ENCODE results near the gene CHML. TPM values are rescaled to one million over a fixed set of nuclear protein-coding genes. Genes with fewer than 3 reads are reported as not detected.

The CHML gene
- total and polyA plus RNA-seq, 2 of the 8 experiments (the other 6 are each of a cell fraction or from before 2014, with no cell fraction given) = 11.5 to 82.4 TPM

DNA sequence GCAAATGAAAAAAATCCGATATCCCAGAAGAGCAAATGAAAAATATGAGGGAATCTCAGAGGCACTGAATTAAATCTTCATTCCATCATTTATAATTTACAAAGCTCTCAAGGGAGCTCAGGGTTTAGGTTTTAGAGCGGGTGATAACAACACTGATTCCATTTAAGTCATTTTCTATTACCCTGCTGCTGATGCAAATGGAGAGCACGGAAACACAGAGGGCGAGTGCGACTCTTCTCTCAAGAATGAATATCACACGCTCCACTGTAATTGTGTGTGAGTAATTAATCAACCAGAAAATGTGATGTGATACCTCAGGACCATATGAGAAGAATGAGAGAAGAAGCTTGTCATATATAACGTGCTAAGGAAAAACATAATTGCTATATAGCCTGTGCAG, 22.7 kb downstream of the CHML start (continued):
- TF ChIP-seq, protein P1, sequence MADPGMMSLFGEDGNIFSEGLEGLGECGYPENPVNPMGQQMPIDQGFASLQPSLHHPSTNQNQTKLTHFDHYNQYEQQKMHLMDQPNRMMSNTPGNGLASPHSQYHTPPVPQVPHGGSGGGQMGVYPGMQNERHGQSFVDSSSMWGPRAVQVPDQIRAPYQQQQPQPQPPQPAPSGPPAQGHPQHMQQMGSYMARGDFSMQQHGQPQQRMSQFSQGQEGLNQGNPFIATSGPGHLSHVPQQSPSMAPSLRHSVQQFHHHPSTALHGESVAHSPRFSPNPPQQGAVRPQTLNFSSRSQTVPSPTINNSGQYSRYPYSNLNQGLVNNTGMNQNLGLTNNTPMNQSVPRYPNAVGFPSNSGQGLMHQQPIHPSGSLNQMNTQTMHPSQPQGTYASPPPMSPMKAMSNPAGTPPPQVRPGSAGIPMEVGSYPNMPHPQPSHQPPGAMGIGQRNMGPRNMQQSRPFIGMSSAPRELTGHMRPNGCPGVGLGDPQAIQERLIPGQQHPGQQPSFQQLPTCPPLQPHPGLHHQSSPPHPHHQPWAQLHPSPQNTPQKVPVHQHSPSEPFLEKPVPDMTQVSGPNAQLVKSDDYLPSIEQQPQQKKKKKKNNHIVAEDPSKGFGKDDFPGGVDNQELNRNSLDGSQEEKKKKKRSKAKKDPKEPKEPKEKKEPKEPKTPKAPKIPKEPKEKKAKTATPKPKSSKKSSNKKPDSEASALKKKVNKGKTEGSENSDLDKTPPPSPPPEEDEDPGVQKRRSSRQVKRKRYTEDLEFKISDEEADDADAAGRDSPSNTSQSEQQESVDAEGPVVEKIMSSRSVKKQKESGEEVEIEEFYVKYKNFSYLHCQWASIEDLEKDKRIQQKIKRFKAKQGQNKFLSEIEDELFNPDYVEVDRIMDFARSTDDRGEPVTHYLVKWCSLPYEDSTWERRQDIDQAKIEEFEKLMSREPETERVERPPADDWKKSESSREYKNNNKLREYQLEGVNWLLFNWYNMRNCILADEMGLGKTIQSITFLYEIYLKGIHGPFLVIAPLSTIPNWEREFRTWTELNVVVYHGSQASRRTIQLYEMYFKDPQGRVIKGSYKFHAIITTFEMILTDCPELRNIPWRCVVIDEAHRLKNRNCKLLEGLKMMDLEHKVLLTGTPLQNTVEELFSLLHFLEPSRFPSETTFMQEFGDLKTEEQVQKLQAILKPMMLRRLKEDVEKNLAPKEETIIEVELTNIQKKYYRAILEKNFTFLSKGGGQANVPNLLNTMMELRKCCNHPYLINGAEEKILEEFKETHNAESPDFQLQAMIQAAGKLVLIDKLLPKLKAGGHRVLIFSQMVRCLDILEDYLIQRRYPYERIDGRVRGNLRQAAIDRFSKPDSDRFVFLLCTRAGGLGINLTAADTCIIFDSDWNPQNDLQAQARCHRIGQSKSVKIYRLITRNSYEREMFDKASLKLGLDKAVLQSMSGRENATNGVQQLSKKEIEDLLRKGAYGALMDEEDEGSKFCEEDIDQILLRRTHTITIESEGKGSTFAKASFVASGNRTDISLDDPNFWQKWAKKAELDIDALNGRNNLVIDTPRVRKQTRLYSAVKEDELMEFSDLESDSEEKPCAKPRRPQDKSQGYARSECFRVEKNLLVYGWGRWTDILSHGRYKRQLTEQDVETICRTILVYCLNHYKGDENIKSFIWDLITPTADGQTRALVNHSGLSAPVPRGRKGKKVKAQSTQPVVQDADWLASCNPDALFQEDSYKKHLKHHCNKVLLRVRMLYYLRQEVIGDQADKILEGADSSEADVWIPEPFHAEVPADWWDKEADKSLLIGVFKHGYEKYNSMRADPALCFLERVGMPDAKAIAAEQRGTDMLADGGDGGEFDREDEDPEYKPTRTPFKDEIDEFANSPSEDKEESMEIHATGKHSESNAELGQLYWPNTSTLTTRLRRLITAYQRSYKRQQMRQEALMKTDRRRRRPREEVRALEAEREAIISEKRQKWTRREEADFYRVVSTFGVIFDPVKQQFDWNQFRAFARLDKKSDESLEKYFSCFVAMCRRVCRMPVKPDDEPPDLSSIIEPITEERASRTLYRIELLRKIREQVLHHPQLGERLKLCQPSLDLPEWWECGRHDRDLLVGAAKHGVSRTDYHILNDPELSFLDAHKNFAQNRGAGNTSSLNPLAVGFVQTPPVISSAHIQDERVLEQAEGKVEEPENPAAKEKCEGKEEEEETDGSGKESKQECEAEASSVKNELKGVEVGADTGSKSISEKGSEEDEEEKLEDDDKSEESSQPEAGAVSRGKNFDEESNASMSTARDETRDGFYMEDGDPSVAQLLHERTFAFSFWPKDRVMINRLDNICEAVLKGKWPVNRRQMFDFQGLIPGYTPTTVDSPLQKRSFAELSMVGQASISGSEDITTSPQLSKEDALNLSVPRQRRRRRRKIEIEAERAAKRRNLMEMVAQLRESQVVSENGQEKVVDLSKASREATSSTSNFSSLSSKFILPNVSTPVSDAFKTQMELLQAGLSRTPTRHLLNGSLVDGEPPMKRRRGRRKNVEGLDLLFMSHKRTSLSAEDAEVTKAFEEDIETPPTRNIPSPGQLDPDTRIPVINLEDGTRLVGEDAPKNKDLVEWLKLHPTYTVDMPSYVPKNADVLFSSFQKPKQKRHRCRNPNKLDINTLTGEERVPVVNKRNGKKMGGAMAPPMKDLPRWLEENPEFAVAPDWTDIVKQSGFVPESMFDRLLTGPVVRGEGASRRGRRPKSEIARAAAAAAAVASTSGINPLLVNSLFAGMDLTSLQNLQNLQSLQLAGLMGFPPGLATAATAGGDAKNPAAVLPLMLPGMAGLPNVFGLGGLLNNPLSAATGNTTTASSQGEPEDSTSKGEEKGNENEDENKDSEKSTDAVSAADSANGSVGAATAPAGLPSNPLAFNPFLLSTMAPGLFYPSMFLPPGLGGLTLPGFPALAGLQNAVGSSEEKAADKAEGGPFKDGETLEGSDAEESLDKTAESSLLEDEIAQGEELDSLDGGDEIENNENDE (IDR thresholded peaks at IDR 0.05; ENCODE audit: insufficient replicate concordance, low read length) = no peak
- TF ChIP-seq KDM5A (IDR thresholded peaks at IDR 0.05; ENCODE audit: low read length) (no peak), SIRT6 (IDR thresholded peaks at IDR 0.05; ENCODE audit: low read length) (no peak), ZNF274 (IDR thresholded peaks at IDR 0.05; ENCODE audit: borderline replicate concordance, extremely low read depth, low read length) (no peak), HDAC6 (IDR thresholded peaks at IDR 0.05; ENCODE audit: low read depth, low read length) (no peak), YY1 (IDR thresholded peaks at IDR 0.05; ENCODE audit: low read depth, low read length) (no peak), SIX5 (IDR thresholded peaks at IDR 0.05; ENCODE audit: low read depth, low read length) (no peak), ATF3 (IDR thresholded peaks at IDR 0.05; ENCODE audit: insufficient read depth, low read depth, low read length) (no peak), POLR2AphosphoS5 (IDR thresholded peaks at IDR 0.05; ENCODE audit: low read depth, low read length) (no peak), TAF1 (IDR thresholded peaks at IDR 0.05; ENCODE audit: low read depth, low read length) (no peak)

All from H1 (cell line).